HCT116 (cell line): Measurements from ENCODE around the gene COPG2. TPM values are rescaled to one million over a fixed set of nuclear protein-coding genes. Genes with fewer than 3 reads are reported as not detected.

ENCODE experiments used
- ATAC-seq: fragments of 200-7000 bp; cut with Tn5 transposase; 2 replicates; pipeline ENCODE4 v1.9.1; 2020; ENCODE audit warnings: mild to moderate bottlenecking, moderate library complexity
- BruUV-seq: library from RNA; stranded (reverse); fragments of 400-500 nt; replicated peaks from 2 replicates; lab custom pipeline; 2021; lab: Mats Ljungman, UMichigan
- CTCF ChIA-PET: fragments of 300-600 bp; sonication (Branson Sonifier 250); formaldehyde crosslinking; loops from one replicate; lab custom pipeline; 2021; ENCODE audit warnings: antibody characterized with exemption; lab: Charles Lee
- POLR2A ChIA-PET: fragments of 300-600, 350-600 bp; sonication (Branson Sonifier 250); formaldehyde crosslinking; loops from one replicate; lab custom pipeline; 2021; ENCODE audit warnings: antibody characterized with exemption; lab: Charles Lee
- RAD21 ChIA-PET, 2 experiments: fragments of 300-600 bp; sonication (Branson Sonifier 250); formaldehyde crosslinking; loops; one replicate each; lab custom pipeline; 2023; ENCODE audit warnings: low total read pairs in 2 of 2; ENCODE audit not compliant: uncharacterized antibody in 2 of 2, unreplicated experiment in 2 of 2, low non-redundant PET in 1 of 2; lab: Charles Lee
- DNase-seq: peaks from one replicate; pipeline ENCODE4 v3.0.0-alpha.2; 2010; ENCODE audit warnings: low read depth, low spot score
- H2AFZ ChIP-seq: fragments of 200-600 bp; shearing (Covaris generic), sonication (generic); 2 replicates; pipeline ENCODE4 v1.6.1; 2017; ENCODE audit warnings: low read depth, mixed run types, mixed read lengths, antibody characterized with exemption, low read length; ENCODE audit not compliant: poor library complexity, severe bottlenecking
- H3K27ac ChIP-seq: 2 replicates; pipeline ENCODE4 v1.5.1; 2012; ENCODE audit warnings: low read depth, low read length
- H3K27me3 ChIP-seq: fragments of 200-600 bp; sonication (generic); 2 replicates; pipeline ENCODE4 v1.6.1; 2016; ENCODE audit warnings: mixed run types, low read length, mixed read lengths; ENCODE audit not compliant: insufficient read depth
- H3K36me3 ChIP-seq, 2 experiments: fragments of 200-500 bp in 1 of 2; fragments of 200-600 bp in 1 of 2; sonication (Bioruptor generic) in 1 of 2; sonication (generic) in 1 of 2; 2 replicates each; pipeline versions ENCODE4 v1.5.1 to v1.6.1; 2014 to 2016; ENCODE audit warnings: low read length in 2 of 2, inconsistent platforms in 1 of 2, mixed read lengths in 1 of 2, mixed run types in 1 of 2; ENCODE audit not compliant: insufficient read depth in 2 of 2, control insufficient read depth in 1 of 2
- H3K4me1 ChIP-seq, 2 experiments: fragments of 200-600 bp in 1 of 2; sonication (generic) in 1 of 2; 2 replicates each; pipeline versions ENCODE4 v1.5.1 to v1.6.1; 2012 to 2017; ENCODE audit warnings: low read length in 2 of 2, inconsistent platforms in 1 of 2, mild to moderate bottlenecking in 1 of 2, mixed read lengths in 1 of 2, mixed run types in 1 of 2, moderate library complexity in 1 of 2; ENCODE audit not compliant: insufficient read depth in 2 of 2, control insufficient read depth in 1 of 2
- H3K4me2 ChIP-seq: fragments of 200-600 bp; sonication (generic); 2 replicates; pipeline ENCODE4 v1.6.1; 2017; ENCODE audit warnings: mixed run types, low read length, mixed read lengths
- H3K4me3 ChIP-seq, 2 experiments: fragments of 200-600 bp in 1 of 2; sonication (generic) in 1 of 2; replicated peaks in 1 of 2; 2 replicates each; pipeline ENCODE4 v1.5.1; 2011 to 2016; ENCODE audit warnings: low read length in 2 of 2, control low read depth in 1 of 2, low read depth in 1 of 2, mild to moderate bottlenecking in 1 of 2, mixed read lengths in 1 of 2, mixed run types in 1 of 2
- H3K79me2 ChIP-seq: fragments of 200-600 bp; sonication (generic); 2 replicates; pipeline ENCODE4 v1.6.1; 2017; ENCODE audit warnings: mild to moderate bottlenecking, mixed run types, low read length, moderate library complexity, mixed read lengths; ENCODE audit not compliant: insufficient read depth
- H3K9ac ChIP-seq: fragments of 200-600 bp; sonication (generic); 2 replicates; pipeline ENCODE4 v1.6.1; 2016; ENCODE audit warnings: low read length, mixed read lengths
- H3K9me2 ChIP-seq: fragments of 200-600 bp; sonication (generic), shearing (Covaris generic); 2 replicates; pipeline ENCODE4 v1.6.1; 2017; ENCODE audit warnings: mixed run types, mild to moderate bottlenecking, moderate library complexity; ENCODE audit not compliant: insufficient read depth
- H3K9me3 ChIP-seq, 2 experiments: fragments of 200-500 bp in 1 of 2; fragments of 200-600 bp in 1 of 2; sonication (Bioruptor generic) in 1 of 2; sonication (generic) in 1 of 2; 2 replicates each; pipeline ENCODE4 v1.6.1; 2014 to 2017; ENCODE audit warnings: low read length in 2 of 2, mixed read lengths in 2 of 2, inconsistent platforms in 1 of 2, low read depth in 1 of 2, mild to moderate bottlenecking in 1 of 2, mixed run types in 1 of 2, moderate library complexity in 1 of 2; ENCODE audit not compliant: control insufficient read depth in 1 of 2, insufficient read depth in 1 of 2
- H4K20me1 ChIP-seq: fragments of 200-600 bp; sonication (generic), shearing (Covaris generic); 2 replicates; pipeline ENCODE4 v1.6.1; 2017; ENCODE audit warnings: mixed run types, mild to moderate bottlenecking, moderate library complexity; ENCODE audit not compliant: insufficient read depth
- CBX3 ChIP-seq: IDR thresholded peaks from 2 replicates; pipeline ENCODE4 v1.6.1; 2012; ENCODE audit warnings: low read depth
- CTCF ChIP-seq, 3 experiments: fragments of 200-600 bp in 1 of 3; sonication (generic) in 1 of 3; IDR thresholded peaks in 2 of 3; conservative IDR thresholded peaks in 1 of 3; 2 replicates each; pipeline ENCODE4 v1.5.1; 2012 to 2017; ENCODE audit warnings: low read depth in 2 of 3, low read length in 2 of 3, antibody characterized with exemption in 1 of 3, borderline replicate concordance in 1 of 3, control low read depth in 1 of 3, mild to moderate bottlenecking in 1 of 3, mixed read lengths in 1 of 3, mixed run types in 1 of 3, moderate library complexity in 1 of 3; ENCODE audit not compliant: insufficient read depth in 1 of 3
- EGR1 ChIP-seq: IDR thresholded peaks from 2 replicates; pipeline ENCODE4 v1.6.1; 2012; ENCODE audit warnings: low read depth
- EZH2 ChIP-seq: fragments of 200-600 bp; sonication (generic); IDR thresholded peaks from 2 replicates; pipeline ENCODE4 v1.6.1; 2017; ENCODE audit warnings: antibody characterized with exemption, mixed run types
- EZH2phosphoT487 ChIP-seq: fragments of 200-600 bp; IDR thresholded peaks from 2 replicates; pipeline ENCODE4 v1.6.1; 2018; ENCODE audit warnings: antibody characterized with exemption, borderline replicate concordance
- FOSL1 ChIP-seq: IDR thresholded peaks from 2 replicates; pipeline ENCODE4 v1.6.1; 2012; ENCODE audit warnings: low read depth
- JUND ChIP-seq: IDR thresholded peaks from 2 replicates; pipeline ENCODE4 v1.6.1; 2012
- POLR2A ChIP-seq: IDR thresholded peaks from 2 replicates; pipeline ENCODE4 v1.7.0; 2011; ENCODE audit warnings: borderline replicate concordance; ENCODE audit not compliant: insufficient read depth, insufficient read length; ENCODE audit errors: extremely low read depth
- RAD21 ChIP-seq: IDR thresholded peaks from 2 replicates; pipeline ENCODE4 v1.6.1; 2012; ENCODE audit warnings: low read depth, mild to moderate bottlenecking
- REST ChIP-seq: IDR thresholded peaks from 2 replicates; pipeline ENCODE4 v1.6.1; 2012; ENCODE audit warnings: low read depth
- SIN3A ChIP-seq: IDR thresholded peaks from 2 replicates; pipeline ENCODE4 v1.6.1; 2012; ENCODE audit warnings: low read depth
- SP1 ChIP-seq: IDR thresholded peaks from 2 replicates; pipeline ENCODE4 v1.6.1; 2012; ENCODE audit warnings: low read depth
- SRF ChIP-seq: IDR thresholded peaks from 2 replicates; pipeline ENCODE4 v1.6.1; 2012; ENCODE audit warnings: low read depth
- TCF7L2 ChIP-seq: IDR thresholded peaks from 2 replicates; pipeline ENCODE4 v1.7.0; 2011; ENCODE audit warnings: borderline replicate concordance, inconsistent platforms; ENCODE audit not compliant: insufficient read depth, insufficient read length; ENCODE audit errors: extremely low read depth
- ZBTB33 ChIP-seq: IDR thresholded peaks from 2 replicates; pipeline ENCODE4 v1.6.1; 2011; ENCODE audit warnings: mild to moderate bottlenecking, low read length, moderate library complexity; ENCODE audit not compliant: insufficient replicate concordance; ENCODE audit errors: extremely low read depth
- ZFX ChIP-seq: fragments of 450-650 bp; IDR thresholded peaks from 2 replicates; pipeline ENCODE4 v1.6.1; 2017
- ZNF274 ChIP-seq: fragments of 200-500 bp; sonication (Bioruptor generic); IDR thresholded peaks from 2 replicates; pipeline ENCODE4 v1.6.1; 2014; ENCODE audit warnings: mild to moderate bottlenecking, low read depth, low read length, inconsistent platforms
- intact Hi-C: fragments of 100-400 bp; cut with micrococcal nuclease; formaldehyde crosslinking; loops from 2 replicates; pipeline ENCODE4 v1.10.0; 2022
- total RNA-seq: library from RNA; stranded (reverse); gene quantifications from one replicate; pipeline ENCODE4 v1.2.1, GENCODE V29; 2021; ENCODE audit not compliant: unreplicated experiment

The COPG2 gene
- total RNA-seq, 1 experiment from 2014 or later: 31.0 TPM

GRCh38 chr7:130703851-130704250 lies 35.3 kb upstream of the COPG2 start:
- Histone ChIP-seq H3K27ac (no peak overlapping the region), H3K36me3 (no peaks in the 10 kb centered on the region), H4K20me1 (no peaks in the 10 kb centered on the region), H3K4me2 (no peak overlapping the region), H3K79me2 (no peaks in the 10 kb centered on the region), H3K4me3 (no peak overlapping the region), H2AFZ (no peak overlapping the region), H3K9me2 (no peaks in the 10 kb centered on the region), H3K9ac (no peak overlapping the region), H3K9me3 (no peaks in the 10 kb centered on the region), H3K4me1 (no peaks in the 10 kb centered on the region), H3K27me3 (no peaks in the 10 kb centered on the region)
- ChIA-PET POLR2A (no interaction called here), RAD21 (interaction anchor here in 1 of 2 experiments (0.5 kb wide), 1 partner anchor 54 kb away, joined by 9 read pairs; no protein-coding TSS in a partner anchor), CTCF (interaction anchor here (0.6 kb wide), 1 partner anchor 928 kb away, joined by 4 read pairs; no protein-coding TSS in a partner anchor)
- DNase-seq: no peak
- no TSS peak for BruUV-seq
- intact Hi-C loops: no loop called here
- TF ChIP-seq JUND: no peak
- no peak for TF ChIP-seq SIN3A
- no peak for TF ChIP-seq REST
- TF ChIP-seq POLR2A: no peak
- TF ChIP-seq CBX3: no peak
- no peak for TF ChIP-seq EZH2
- TF ChIP-seq EGR1: no peak
- TF ChIP-seq SRF: no peak
- no peak for TF ChIP-seq SP1
- no peak for TF ChIP-seq CTCF (IDR thresholded peaks at IDR 0.05 in 2 of 3, conservative IDR thresholded peaks at IDR 0.05 in 1 of 3; ENCODE audit: borderline replicate concordance in 1 of 3, insufficient read depth in 1 of 3, low read depth in 2 of 3, low read length in 2 of 3)
- no peak for TF ChIP-seq ZFX
- no peak for TF ChIP-seq EZH2phosphoT487
- no peak for TF ChIP-seq ZBTB33
- no peak for TF ChIP-seq FOSL1
- no peak for TF ChIP-seq RAD21
- TF ChIP-seq TCF7L2: no peak
- TF ChIP-seq ZNF274: no peak
- no peak for ATAC-seq
